Iris pigment epithelial cell (primary cell): ENCODE data around the gene CENPS.
"Not testable (repeated sequence)": the region's sequence is repeated elsewhere in the genome, so short reads cannot be mapped to it uniquely, and the experiment has no call there.

ENCODE experiments used
- DNase-seq: peaks from one replicate; pipeline ENCODE4 v3.0.0-alpha.2; 2011; ENCODE audit warnings: low read depth

CENPS gene

GRCh38 chr1:10419351-10419750 is 10.9 kb upstream of the CENPS start:
- no peak for DNase-seq

- no peak for DNase-seq
Observed at GRCh38 chr1:10421637-10422036, 8.6 kb upstream of the CENPS start.

GRCh38 chr1:10424034-10424433 is 6.2 kb upstream of the CENPS start:
- DNase-seq: peak; percentile 61

- no peak for DNase-seq
Observed at GRCh38 chr1:10424651-10425050, 5.6 kb upstream of the CENPS start.

DNA sequence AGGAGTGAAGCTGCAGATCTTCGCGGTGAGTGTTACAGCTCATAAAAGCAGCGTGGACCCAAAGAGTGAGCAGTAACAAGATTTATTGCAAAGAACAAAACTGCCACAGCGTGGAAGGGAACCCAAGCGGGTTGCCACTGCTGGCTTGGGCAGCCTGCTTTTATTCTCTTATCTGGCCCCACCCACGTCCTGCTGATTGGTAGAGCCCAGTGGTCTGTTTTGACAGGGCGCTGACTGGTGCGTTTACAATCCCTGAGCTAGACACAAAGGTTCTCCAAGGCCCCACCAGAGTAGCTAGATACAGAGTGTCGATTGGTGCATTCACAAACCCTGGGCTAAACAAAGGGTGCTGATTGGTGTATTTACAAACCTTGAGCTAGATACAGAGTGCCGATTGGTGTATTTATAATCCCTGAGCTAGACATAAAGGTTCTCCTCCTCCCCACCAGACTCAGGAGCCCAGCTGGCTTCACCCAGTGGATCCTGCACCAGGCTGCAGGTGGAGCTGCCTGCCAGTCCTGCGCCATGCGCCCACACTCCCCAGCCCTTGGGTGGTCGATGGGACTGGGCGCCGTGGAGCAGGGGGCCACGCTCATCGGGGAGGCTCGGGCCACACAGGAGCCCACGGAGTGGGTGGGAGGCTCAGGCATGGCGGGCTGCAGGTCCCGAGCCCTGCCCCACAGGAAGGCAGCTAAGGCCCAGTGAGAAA is 4.3 kb upstream of the CENPS start:
- DNase-seq: not testable (repeated sequence)

DNA sequence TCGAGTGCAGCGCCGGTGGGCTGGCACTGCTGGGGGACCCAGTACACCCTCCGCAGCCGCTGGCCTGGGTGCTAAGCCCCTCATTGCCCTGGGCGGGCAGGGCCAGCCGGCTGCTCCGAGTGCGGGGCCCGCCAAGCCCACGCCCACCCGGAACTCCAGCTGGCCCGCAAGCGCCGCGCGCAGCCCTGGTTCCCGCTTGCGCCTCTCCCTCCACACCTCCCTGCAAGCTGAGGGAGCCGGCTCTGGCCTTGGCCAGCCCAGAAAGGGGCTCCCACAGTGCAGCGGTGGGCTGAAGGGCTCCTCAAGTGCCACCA is 3.7 kb upstream of the CENPS start:
- not testable (repeated sequence) for DNase-seq

- DNase-seq: no peak
Observed at GRCh38 chr1:10428984-10429383, 1.2 kb upstream of the CENPS start.

- DNase-seq: peak; percentile 9
Observed at GRCh38 chr1:10429868-10430215, 391 bp upstream of the CENPS start.

DNA sequence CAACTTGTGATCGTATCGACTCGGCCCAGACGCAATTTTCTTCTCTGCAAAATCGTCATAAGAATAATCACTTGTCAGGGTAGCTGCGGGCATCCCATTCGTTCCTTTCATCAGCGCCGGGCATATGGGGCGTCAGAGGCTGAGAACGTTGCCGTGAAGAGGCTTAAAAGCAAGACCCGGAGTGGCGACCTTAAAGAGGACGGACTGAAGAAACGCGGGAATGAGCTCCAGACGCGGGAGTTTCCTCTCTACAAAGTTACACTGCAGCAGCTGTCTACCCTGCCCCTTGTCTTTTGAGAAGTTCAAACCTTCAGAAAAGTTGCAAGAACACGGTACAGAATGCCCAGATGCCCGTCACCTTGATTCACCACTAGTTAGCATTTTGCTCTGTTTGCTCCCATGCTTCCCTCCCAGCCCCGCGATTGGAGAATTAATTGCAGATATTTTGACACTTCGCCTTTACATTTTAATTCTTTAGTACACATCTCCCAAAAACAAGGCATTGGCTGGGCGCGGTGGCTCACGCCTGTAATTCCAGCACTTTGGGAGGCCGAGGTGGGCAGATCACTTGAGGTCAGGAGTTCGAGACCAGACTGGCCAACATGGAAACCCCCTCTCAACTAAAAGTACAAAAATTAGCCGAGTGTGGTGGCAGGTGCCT is 967 bp downstream of the CENPS start:
- DNase-seq: peak; percentile 49

DNA sequence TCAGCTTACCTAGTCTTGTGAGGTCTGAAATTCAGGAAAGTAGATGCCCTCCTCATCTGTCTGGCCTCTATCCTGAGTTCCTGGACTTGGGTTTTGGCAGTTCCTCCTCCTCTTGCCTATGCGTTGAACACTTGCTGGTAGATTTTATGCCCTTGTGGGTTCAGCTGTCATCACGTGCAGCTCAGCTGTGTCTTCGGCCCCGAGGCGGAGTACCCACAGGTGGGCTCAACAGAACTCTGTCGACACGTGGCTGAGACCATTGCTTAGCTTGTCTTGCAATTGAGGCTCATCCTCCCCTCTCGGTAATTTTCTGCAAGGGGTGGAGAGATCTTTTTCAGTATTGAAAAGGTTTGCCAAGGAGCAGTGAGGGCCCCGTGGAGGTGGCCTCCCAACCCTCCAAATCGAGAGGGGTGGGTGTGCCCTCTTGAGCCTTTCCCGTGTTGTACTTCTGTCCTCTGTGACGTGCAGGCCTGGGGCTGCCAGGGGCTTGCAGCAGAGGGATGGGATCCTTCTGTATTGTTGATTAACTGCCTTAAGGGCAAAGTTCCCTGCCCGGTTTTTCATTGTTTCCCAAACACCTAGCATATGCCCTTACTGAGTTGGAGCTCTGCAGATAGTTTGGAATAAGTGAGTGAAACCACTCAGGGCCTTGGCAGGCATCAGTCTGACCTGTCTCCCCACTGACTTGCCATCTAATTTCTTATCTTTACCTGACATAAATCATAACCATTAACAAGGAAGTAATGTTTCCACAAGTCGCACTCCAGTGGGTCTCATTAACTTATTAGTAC is 2.9 kb downstream of the CENPS start:
- no peak for DNase-seq

GRCh38 chr1:10433790-10434189 is 3.6 kb downstream of the CENPS start:
- no peak for DNase-seq

GRCh38 chr1:10434590-10434989 is 4.4 kb downstream of the CENPS start:
- DNase-seq: no peak

DNA sequence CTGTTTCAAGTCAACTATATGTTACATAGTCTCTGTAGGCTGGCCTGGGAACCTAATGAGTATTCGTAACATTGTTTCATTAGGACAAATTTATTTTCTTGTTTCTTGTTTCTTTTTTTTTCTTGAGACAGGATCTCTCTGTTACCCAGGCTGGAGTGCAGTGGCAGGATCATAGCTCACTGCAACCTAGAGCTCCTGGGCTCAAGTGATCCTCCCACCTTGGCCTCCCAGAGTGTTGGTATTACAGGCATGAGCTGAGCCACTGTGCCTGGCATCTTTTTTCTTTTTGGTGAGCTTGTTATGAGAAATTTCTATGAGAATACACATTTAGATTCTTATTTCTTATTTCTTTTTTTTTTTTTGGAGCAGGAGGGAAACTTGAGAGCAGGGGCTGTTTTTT is 6.8 kb downstream of the CENPS start:
- no peak for DNase-seq

DNA sequence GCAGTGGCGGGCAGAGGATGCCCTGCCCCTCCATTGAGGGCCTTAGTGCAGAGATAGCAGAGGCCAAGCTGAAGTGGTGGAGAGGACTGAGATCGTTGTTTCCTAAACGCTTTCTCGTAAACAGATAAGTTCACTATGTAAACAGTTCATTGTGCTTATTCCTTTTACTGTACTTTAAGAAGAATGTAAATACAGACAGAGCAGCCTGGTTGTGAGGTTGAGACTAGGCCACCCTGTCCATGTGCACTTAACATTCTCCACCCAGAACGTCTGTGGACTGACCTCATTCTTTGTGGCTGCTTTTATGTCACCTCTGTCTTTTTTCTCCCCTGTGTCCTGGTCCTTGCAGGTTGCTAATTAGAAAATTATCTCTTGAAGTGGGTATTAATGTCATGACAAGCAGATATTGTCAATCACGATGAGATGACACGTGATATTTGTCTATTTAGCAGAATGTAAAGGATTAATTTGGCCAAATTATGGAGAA is 8.5 kb downstream of the CENPS start:
- no peak for DNase-seq

- no peak for DNase-seq
Observed at GRCh38 chr1:10440305-10440704, 10.1 kb downstream of the CENPS start.

GRCh38 chr1:10440794-10441193 is 10.6 kb downstream of the CENPS start:
- no peak for DNase-seq

DNA sequence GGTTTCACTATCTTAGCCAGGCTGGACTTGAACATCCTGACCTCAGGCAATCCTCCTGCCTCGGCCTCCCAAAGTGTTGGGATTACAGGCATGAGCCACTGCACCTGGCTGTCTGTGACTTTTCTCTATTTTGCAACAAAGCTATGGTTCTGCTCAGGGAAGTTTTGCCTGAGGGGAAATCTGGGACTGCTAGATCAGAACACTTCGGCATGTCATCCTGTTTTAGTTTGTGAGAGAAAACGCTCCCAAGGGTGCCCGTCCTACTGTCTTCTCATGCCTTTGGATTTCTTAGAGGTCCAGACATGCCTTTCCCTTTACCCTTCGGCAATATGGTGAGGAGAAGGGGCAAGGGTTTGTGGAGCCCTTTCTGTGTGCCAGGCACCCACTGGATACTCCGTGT is 14.0 kb downstream of the CENPS start:
- DNase-seq: no peak

GRCh38 chr1:10444795-10445397 is 14.7 kb downstream of the CENPS start:
- no peak for DNase-seq

DNA sequence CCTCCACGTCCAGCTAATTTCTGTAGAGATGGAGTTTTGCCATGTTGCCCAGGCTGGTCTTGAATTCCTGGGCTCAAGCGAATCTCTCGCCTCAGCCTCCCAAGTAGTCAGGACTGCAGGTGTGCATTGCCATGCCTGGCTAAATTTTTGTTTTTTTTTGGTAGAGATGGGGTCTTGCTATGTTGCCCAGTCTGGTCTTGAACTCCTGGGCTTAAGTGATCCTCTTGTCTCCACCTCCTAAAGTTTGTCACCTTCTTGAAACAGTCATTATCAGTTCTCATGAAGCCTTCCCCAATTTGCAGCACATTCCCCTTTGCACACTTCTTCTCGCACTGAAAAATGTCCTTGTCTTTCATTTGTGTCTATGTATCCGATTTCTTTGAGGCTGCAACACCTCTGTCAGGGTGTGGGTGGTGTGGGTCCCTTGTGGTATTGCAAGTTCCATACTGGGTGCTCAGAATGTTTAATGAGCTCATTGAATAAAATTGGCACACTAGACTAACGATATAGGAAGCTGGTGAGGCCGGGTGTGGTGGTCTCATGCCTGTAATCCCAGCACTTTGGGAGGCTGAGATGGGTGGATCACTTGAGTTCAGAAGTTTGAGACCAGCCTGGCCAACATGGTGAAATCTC is 16.7 kb downstream of the CENPS start:
- no peak for DNase-seq

- DNase-seq: no peak
Observed at GRCh38 chr1:10449751-10450150, 19.5 kb downstream of the CENPS start, which contains the start of gene CORT. CORT (plus strand) TSS chr1:10450031; CDS start chr1:10450224, 193 bp downstream.

DNA sequence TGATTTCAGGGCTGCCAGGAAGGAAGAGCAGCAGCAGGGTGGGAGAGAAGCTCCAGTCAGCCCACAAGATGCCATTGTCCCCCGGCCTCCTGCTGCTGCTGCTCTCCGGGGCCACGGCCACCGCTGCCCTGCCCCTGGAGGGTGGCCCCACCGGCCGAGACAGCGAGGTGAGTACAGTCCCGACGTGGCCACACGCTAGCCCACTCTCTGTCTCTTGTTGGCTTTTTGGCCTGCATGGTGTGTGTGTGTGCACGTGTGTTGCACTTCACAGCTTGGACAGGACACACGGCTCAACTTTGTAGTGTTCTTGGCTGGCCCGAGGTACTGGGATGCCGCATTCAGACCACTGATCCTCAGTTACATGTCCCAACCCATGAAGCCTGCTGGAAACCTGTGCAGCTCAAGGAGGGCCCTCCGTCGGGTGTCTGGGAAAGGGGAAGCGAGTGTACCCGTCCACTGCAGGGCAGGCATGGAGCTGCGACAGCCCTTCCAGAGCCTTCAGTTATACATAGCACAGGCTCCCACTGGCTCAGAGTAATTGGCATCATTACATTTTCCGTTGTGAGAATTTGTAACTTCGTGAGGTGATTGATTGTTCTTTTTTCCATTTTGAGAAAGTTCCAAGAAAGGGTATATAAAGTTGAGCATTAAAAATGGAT is 20.1 kb downstream of the CENPS start:
- DNase-seq: no peak

DNA sequence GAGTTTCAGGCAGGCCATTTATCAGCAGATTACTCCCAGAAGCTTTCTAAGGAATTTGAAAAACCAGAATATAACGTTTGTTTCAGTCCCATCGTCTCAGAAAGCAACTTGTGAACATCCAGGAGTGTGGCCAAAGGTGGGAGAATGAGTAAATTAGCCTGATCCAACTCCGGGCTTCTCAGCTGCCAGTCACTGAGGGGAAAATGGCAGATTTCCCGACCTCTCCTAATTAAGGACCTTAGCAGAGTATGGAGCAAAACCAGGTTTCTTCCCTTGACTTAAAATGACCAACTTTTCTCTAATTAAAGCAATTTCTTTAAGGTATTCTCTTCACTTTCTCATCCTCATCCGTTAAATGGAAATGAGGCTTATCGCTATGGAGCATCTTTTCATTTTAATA is 20.6 kb downstream of the CENPS start:
- DNase-seq: no peak
